ENCODE measurements around the gene SDF2. TPM values are rescaled to one million over a fixed set of nuclear protein-coding genes. Genes with fewer than 3 reads are reported as not detected.
"Not testable (repeated sequence)": the region's sequence is repeated elsewhere in the genome, so short reads cannot be mapped to it uniquely, and the experiment has no call there.

Gene SDF2
- total RNA-seq, 1 donor from 2014 or later: 39.5 TPM

DNA sequence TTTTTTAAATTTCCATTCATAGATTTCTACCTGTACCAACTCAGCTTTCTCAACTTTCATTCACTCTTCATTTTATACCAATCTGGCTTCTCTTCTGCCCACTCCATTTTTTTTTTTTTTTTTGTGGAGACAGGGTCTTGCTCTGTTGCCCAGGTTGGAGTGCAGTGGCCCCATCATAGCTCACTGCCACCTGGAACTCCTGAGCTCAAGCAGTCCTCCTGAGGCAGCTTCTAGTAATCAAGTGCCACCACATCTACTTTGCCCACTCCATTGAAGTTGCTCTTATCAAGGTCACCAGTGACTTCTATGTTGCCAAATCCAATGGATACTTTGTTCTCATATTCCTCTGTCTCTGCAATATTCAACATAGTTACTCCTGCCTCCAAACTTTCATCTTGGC, 2.0 kb upstream of the SDF2 start:
- DNase-seq (ENCODE audit: low read depth): no peak
- TF ChIP-seq, protein P1, sequence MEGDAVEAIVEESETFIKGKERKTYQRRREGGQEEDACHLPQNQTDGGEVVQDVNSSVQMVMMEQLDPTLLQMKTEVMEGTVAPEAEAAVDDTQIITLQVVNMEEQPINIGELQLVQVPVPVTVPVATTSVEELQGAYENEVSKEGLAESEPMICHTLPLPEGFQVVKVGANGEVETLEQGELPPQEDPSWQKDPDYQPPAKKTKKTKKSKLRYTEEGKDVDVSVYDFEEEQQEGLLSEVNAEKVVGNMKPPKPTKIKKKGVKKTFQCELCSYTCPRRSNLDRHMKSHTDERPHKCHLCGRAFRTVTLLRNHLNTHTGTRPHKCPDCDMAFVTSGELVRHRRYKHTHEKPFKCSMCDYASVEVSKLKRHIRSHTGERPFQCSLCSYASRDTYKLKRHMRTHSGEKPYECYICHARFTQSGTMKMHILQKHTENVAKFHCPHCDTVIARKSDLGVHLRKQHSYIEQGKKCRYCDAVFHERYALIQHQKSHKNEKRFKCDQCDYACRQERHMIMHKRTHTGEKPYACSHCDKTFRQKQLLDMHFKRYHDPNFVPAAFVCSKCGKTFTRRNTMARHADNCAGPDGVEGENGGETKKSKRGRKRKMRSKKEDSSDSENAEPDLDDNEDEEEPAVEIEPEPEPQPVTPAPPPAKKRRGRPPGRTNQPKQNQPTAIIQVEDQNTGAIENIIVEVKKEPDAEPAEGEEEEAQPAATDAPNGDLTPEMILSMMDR (conservative IDR thresholded peaks at IDR 0.05; ENCODE audit: low read depth, low read length): no peak
- peak overlapping the region; percentile 87 for H3K4me3 ChIP-seq (ENCODE audit: low read depth, low read length)

DNA sequence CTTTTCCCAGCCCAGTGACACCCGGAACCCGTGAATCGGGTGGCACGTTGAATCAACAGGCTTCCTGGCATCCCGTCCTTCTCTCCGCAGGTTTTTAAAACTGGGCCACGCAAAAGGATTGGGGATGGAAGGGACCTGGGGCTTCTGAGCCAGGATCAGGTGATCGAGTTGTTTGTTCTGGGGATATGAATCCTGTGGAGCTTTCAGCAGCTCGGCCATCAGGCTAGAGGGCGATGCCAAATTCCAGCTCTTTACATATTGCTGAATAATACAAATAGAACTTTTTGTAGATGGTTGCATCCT, 772 bp upstream of the SDF2 start:
- peak overlapping the region; percentile 87 for H3K4me3 ChIP-seq (ENCODE audit: low read depth, low read length)
- no peak for DNase-seq (ENCODE audit: low read depth)
- TF ChIP-seq, protein P1 (conservative IDR thresholded peaks at IDR 0.05; ENCODE audit: low read depth, low read length): no peak

DNA sequence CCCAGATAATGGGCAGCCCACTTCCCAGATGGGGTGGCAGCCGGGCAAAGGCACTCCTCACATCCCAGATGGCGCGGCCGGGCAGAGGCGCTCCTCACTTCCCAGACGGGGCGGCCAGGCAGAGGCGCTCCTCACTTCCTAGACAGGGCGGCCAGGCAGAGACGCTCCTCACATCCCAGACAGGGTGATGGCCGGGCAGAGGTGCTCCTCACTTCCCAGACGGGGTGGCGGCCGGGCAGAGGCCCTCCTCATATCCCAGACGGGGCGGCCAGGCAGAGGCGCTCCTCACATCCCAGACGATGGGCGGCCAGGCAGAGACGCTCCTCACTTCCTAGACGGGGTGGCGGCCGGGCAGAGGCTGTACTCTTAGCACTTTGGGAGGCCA, 2.2 kb downstream of the SDF2 start:
- H3K4me3 ChIP-seq (ENCODE audit: low read depth, low read length); DNase-seq (ENCODE audit: low read depth): not testable (repeated sequence)

DNA sequence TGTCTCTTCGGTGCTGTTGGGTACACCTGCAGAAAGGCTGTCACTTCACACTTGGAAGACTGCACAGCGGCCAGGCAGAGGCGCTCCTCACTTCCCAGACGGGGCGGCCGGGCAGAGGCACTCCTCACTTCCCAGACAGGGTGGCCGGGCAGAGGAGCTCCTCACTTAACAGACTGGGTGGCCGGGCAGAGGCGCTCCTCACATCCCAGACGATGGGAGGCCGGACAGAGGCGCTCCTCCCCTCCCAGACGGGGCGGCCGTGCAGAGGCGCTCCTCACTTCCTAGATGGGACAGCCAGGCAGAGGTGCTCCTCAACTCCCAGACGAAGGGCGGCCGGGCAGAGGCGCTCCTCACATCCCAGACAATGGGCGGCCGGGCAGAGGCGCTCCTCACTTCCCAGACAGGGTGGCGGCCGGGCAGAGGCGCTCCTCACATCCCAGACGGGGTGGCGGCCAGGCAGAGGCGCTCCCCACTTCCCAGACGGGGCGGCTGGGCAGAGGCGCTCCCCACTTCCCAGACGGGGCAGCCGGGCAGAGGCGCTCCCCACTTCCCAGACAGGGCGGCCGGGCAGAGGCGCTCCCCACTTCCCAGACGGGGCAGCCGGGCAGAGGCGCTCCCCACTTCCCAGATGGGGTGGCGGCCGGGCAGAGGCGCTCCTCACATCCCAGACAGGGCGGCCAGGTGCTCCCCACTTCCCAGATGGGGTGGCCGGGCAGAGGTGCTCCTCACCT, 2.8 kb downstream of the SDF2 start:
- not testable (repeated sequence) for H3K4me3 ChIP-seq (ENCODE audit: low read depth, low read length); DNase-seq (ENCODE audit: low read depth)

DNA sequence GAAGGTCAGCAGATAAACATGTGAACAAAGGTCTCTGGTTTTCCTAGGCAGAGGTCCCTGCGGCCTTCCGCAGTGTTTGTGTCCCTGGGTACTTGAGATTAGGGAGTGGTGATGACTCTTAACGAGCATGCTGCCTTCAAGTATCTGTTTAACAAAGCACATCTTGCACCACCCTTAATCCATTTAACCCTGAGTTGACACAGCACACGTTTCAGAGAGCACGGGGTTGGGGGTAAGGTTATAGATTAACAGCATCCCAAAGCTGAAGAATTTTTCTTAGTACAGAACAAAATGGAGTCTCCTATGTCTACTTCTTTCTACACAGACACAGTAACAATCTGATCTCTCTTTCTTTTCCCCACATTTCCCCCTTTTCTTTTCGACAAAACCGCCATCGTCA, 3.4 kb downstream of the SDF2 start:
- not testable (repeated sequence) for DNase-seq (ENCODE audit: low read depth); H3K4me3 ChIP-seq (ENCODE audit: low read depth, low read length)

DNA sequence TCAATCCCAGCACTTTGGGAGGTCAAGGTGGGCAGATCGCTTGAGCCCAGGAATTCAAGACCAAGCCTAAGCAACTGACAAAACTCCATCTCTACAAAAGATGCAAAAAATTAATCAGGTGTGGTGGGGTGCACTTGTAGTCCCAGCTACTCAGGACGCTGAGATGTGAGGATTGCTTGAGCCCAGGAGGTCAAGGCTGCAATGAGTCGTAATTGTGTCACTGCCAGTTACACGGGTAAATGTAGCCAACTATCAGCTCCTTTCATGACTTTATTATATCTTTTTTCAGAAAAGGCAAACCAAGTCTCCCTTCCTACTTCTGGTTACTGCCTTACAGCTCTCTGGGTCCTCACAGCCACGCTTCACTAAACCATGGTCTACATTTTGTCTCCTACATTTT, 4.0 kb downstream of the SDF2 start:
- no peak overlapping the region for H3K4me3 ChIP-seq (ENCODE audit: low read depth, low read length)
- no peak for DNase-seq (ENCODE audit: low read depth)
- TF ChIP-seq, protein P1 (conservative IDR thresholded peaks at IDR 0.05; ENCODE audit: low read depth, low read length): no peak

DNA sequence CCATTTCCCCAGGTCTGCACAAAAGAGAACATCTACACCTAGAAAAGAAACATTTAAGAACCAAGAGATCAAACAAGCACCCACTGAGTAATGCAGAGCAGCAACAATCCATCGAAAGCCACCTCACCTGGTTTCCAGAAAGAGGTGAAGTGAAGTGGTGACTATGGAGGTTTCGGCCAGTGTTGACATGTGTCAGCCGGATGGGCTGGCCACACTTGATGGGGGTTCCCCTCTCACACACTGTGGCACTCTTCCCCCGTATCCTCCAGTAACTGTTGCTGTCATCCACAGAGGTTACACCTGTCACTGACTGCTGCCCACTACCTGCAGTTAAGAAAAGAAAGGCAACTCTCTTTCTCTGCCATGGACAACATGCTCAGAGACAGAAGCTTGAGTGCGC, 6.5 kb downstream of the SDF2 start:
- DNase-seq (ENCODE audit: low read depth): no peak
- TF ChIP-seq, protein P1 (conservative IDR thresholded peaks at IDR 0.05; ENCODE audit: low read depth, low read length): no peak
- no peak overlapping the region for H3K4me3 ChIP-seq (ENCODE audit: low read depth, low read length)

DNA sequence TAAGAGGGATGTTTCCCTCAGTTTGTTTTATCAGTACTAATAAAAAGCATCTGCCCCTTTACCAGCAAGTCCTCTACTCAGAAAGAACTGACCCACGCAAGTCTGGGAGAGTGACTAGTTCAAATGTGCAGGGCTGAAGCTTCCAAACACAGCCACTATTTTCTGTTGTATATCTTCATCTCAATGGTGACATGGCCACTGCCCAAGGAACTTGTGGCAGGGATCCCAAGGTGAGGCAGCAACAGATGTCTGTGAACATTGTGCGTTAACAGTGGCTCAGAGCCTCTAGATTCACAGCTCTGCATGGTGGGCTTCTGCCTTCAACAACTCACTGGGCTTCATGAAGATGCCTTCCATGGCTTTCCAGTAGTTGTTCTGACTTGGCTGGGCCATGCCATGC, 13.0 kb downstream of the SDF2 start:
- TF ChIP-seq, protein P1 (conservative IDR thresholded peaks at IDR 0.05; ENCODE audit: low read depth, low read length): no peak
- DNase-seq (ENCODE audit: low read depth): no peak
- H3K4me3 ChIP-seq (ENCODE audit: low read depth, low read length): no peak overlapping the region

All from epithelial cell of proximal tubule (primary cell).